ENCODE measurements around the gene SGO1.
"Not testable (repeated sequence)": the region's sequence is repeated elsewhere in the genome, so short reads cannot be mapped to it uniquely, and the experiment has no call there.

Gene SGO1

GRCh38 chr3:20185679-20186599 is at the start of gene SGO1:
TSS of gene SGO1 (minus strand) at chr3:20186206. CDS start at chr3:20184027, 2,179 bp downstream.
- peak; percentile 99 for DNase-seq

DNA sequence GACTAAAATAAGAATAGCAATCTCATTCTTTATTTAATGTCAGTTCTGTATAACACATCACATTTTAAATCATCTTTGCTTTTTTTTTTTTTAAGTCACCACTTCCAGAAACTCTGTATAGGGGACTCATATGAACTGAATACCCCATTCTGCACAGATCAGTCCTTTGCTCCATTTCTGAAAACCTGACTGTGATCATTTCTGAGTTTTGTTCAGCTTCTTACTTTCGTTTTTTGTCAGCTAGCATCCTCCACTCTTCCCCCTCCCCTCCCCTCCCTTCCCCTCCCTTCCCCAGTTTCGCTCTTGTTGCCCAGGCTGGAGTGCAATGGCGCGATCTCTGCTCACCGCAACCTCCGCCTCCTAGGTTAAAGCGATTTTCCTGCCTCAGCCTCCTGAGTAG is 49.8 kb upstream of the SGO1 start:
- DNase-seq = no peak

DNA sequence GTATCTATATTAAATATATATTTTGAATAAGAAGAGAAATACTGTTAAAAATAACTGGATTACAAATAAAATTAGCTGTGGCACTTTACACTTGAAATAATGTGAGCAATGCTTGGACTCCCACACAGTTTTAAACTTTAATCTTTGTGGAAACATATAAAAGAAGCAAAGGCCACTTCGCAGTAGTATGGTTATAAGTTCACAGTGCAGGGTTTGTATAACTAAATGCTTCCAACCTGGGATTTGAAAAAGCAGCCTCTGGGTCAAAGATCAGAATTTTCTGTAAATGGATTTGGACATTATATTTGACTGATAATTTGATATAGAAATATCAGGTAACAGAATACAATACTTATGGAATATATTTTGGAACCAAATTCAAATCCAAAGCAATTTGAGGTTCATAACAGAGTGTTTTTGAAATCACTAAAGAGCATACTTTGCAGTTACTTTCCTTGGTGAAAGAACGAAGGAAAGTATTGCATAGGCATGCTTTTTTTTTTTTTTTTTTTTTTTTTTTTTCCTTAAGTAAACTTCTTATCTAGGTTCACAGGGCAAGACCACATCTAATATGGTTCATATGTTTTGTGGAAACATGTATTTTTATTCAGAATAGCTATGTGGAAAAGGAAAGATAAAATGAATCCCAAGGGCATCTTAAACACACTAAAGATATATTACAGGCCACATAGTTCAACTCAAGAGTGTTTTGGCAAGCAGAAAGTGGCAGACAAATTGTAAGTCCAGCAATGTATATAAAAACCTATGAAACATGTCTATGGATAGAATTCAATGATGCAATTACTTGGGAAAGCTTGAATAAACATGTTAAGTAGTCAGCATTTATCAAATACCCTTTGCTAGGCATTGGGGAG is 47.1 kb upstream of the SGO1 start:
- no peak for DNase-seq

- no peak for DNase-seq
Observed at GRCh38 chr3:20230954-20231353, 44.9 kb upstream of the SGO1 start.

DNA sequence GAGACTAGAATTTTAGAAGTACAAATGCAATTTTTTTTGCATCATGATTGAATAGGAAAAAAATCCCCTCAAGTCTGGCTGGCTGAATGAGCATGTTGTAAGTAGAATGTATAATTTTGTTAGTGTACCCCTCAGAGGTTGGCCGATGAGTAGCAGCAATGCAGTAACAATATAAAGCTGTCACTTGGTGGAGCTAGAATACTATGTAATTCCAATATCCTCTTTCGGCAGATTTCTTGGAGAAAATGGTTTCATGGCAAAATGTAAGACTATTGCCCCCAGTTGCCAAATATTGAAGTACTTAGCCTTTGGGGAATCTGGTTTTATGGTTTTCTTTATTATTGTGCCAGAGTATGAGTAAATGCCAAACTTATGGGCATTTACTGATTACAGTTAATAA is 39.8 kb upstream of the SGO1 start:
- DNase-seq = no peak

DNA sequence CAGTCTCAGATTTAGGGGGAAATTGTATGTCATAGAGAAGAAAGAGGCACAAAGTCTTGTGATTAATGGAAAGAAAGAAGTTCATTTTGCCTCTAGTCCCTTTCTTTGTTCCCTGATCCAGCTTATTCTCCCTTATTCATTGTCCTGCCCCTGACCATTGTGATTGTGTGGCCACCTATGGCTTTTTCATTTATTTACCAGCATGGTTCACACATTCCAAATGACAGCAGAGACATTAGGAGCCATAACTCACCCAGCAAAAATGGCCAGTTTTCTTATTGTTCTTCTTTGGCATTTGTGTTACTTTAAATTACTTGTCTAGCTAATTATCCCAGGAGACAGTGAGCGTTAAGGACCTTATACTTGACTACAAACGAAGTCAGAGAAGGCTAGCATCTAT is 36.3 kb upstream of the SGO1 start:
- no peak for DNase-seq

DNA sequence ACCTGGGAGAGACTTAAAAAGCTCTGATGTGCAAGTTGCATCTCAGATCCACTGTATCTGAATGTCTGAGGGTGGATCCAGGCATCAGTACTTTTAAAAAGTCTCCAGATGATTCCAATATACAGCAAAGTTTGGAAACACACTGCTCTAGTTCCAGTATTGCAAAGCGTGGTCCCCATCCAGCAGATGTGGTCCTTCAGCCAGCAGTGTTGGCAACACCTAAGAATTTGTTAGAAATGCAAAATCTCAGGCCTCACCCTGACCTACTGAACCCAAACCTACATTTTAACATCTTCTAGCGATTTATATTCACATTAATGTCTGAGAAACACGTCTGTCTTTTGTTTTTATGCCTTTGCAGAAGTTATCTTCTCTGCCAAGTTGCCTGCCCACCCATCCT is 32.2 kb upstream of the SGO1 start:
- no peak for DNase-seq

DNA sequence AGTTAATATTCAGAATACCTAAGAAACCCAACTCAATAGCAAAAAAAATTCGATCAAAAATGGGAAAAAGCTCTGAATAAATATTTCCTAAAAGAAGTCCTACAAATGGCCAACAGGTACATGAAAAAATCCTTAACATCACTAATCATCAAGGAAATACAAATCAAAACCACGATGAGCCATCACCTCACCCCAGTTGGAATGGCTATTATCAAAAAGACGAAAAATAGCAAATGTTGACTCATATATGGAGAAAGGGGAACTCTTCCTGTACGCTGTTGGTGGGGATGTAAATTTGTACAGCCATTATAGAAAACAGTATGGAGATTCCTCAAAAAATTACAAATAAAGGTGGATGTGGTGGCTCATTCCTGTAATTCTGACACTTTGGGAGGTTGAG is 29.6 kb upstream of the SGO1 start:
- DNase-seq = no peak

GRCh38 chr3:20213491-20213890 is 27.5 kb upstream of the SGO1 start:
- not testable (repeated sequence) for DNase-seq

DNA sequence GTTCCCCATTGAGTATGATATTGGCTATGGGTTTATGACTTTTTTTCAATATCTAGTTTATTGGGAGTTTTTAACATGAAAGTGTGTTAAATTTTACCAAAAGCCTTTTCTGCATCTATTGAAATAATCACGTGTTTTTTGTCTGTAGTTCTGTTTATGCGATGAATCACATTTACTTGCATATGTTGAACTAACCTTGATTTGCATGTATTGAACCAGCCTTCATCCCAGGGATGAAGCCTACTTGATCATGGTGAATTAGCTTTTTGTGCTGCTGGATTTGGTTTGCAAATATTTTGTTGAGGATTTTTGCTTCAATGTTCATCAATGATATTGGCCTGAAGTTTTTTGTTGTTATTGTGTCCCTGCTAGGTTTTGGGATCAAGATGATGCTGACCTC is 21.9 kb upstream of the SGO1 start:
- DNase-seq = not testable (repeated sequence)

- not testable (repeated sequence) for DNase-seq
Observed at GRCh38 chr3:20205898-20206297, 19.9 kb upstream of the SGO1 start.

GRCh38 chr3:20201143-20201542 is 15.1 kb upstream of the SGO1 start:
- DNase-seq = no peak

GRCh38 chr3:20197775-20198174 is 11.8 kb upstream of the SGO1 start:
- no peak for DNase-seq

GRCh38 chr3:20194793-20195460 is 8.9 kb upstream of the SGO1 start:
- no peak for DNase-seq

DNA sequence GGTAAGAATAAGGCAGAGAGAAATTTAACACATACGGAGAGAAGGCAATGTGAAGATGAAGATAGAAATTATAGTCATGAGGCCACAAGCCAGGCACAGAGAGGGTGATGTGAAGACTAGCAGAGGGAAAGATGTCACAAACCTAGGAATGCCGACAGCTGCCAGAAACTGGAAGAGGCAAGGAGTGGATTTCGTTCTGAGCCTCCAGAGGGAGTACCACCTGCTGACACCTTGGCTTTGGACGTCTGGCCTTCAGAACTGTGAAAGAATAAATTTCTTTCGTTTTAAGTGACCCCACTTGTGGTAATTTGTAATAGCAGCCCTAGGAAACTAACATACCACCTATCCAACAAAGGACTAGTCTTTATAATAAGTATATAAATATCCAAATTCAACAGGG is 5.0 kb upstream of the SGO1 start:
- DNase-seq = no peak

DNA sequence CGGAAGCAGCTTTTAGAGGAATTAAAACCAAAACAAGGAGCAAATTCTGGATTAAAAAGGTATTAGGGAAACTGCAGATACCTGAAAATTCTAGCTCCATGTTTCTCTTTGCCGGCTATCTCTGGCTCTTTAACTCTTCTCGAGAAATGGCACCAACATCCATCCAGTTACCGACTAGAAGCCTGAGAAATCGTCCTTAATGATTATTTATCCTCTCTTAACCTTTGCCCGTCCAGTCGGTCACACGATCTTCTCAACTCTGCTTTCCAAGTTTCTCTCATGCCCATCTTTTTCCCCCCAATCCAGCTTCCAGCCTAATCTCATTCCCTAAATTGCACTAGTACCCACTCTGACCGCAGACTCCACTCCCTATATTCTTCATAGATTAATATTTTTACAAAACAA is 596 bp upstream of the SGO1 start:
- no peak for DNase-seq

GRCh38 chr3:20185331-20185678 is 701 bp downstream of the SGO1 start:
- DNase-seq = no peak

DNA sequence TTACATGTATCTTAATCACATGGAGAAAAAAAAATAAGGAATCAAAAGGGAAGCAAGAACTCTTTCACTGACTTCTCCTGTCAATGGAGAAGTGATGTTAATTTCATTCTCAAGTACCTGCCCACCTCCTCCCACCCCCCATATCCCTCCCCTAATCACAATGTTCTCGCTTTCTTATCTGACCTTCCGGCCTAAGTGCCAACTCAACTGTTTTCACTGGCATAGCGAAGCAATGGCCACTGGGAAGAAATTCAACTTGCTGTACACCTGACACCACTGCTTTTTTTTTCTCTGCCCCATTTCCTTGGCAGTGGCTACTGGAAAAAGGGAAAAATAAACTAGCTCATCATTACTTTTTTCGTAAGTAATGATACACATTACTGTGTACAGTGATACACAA is 3.8 kb downstream of the SGO1 start:
- no peak for DNase-seq

DNA sequence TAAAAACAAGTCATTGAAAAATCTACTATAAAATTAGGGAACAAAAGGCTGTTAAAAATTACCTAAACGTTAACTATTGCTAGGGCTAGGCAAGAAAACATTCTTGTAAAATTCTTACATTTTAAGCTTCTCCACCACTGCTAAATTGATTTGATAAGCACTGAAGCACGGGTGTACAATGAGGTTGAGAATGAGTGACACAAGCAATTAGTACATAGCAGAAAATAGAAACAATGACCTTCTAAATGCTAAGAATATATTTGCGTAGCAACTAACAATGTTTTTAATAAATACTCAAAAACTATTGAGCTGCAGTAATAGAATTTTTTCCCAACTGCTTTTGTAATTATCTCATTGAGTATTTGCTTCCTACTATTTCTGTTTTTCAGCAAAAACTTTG is 4.7 kb downstream of the SGO1 start:
- DNase-seq = no peak

- no peak for DNase-seq
Observed at GRCh38 chr3:20173844-20174410, 12.1 kb downstream of the SGO1 start.

DNA sequence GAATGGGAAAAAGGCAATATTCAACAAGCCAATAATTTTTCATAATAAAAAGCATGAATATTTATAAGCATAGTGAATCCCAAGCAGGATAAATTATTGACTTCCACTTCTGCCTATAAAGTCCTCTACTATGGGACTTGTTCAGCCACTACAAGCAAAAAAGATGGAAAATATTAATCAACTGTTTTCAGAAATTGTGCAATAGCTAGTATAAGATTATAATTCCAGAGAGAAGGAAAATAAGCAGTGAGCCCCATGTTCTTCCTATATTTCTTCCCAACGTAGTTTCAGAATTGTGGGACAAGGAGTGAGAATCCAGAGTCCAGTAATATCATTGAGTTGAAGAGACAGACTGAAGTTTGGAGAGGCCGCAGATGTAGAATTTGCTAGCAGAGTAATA is 24.3 kb downstream of the SGO1 start:
- no peak for DNase-seq

- DNase-seq = no peak
Observed at GRCh38 chr3:20160230-20160629, 25.8 kb downstream of the SGO1 start.

GRCh38 chr3:20154928-20155327 is 31.1 kb downstream of the SGO1 start:
- DNase-seq = no peak

Measured in stimulated activated CD4-positive, alpha-beta T cell treated with anti-CD3 and anti-CD28 coated beads, Interleukin-1b, Interleukin-23, amount 100 ng/mL, for 48 hours (primary cell).